ENCODE results near the gene HOXD4. TPM values are rescaled to one million over a fixed set of nuclear protein-coding genes. Genes with fewer than 3 reads are reported as not detected.

HOXD4 gene
- total and polyA plus RNA-seq, 3 experiments from 2014 or later, result not detected

DNA sequence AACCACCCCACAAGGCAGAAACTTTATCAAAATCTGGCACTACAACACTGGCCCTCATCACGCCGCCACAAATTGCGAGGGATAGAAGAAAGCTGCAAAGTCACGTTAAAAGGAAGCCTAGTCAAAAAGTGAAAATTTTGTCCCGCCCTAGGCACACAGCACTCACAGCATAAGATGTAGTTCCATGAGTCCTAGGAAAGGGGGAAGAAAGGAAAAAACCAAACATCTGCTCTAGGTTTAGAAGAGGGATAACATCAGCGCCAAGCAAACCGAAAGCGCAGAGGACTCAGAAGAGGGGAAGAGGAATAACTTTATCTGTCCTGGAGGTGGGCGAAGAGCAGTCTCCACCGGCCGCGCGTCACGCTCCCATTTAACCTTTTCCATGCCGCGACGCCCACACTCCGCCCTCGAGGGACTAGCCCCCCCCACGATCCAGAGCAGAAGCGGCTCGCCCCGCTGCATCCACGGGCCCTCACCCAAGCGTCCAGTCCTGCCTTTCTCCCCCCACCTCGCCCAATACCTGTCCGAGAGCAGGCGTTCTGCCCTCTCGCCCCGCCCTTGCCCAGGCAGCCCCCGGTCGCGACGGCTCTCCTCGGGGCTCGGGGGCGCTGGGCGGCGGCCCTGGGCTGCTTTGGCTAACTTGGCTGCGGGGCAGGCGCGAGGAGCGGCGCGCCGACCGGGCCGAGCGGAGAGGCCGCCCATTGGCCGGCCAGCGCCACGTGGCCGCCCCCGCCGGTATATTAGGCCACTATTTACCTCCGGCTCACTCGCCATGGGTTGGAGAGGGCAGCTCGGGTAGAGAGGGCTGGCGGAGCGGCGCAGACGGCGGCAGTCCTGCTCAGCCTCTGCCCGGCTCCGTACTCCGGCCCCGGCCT lies 36.8 kb downstream of the HOXD4 start, which contains the start of gene HOXD1:
HOXD1 (plus strand) TSS at position 770 of the 875 bp plus-strand sequence. CDS start 134 bp downstream, outside the sequence.
- peaks cover 56 to 79% of the 10 kb centered on the region in 2 donors for H3K27me3 Mint-ChIP-seq

DNA sequence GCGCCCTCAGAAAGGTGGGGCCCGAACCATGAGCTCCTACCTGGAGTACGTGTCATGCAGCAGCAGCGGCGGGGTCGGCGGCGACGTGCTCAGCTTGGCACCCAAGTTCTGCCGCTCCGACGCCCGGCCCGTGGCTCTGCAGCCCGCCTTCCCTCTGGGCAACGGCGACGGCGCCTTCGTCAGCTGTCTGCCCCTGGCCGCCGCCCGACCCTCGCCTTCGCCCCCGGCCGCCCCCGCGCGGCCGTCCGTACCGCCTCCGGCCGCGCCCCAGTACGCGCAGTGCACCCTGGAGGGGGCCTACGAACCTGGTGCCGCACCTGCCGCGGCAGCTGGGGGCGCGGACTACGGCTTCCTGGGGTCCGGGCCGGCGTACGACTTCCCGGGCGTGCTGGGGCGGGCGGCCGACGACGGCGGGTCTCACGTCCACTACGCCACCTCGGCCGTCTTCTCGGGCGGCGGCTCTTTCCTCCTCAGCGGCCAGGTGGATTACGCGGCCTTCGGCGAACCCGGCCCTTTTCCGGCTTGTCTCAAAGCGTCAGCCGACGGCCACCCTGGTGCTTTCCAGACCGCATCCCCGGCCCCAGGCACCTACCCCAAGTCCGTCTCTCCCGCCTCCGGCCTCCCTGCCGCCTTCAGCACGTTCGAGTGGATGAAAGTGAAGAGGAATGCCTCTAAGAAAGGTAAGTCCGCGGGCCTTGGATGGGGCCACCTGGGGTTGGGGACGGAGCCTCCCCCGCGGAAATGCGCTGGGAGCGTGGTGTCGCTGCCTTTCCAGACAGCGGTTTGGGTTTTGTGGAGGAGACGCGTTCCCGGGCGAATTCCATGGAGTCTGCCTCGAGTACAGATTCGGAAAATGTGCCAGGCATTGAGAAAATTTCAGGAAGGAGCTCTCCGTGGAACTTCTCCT lies 37.7 kb downstream of the HOXD4 start:
- H3K27ac ChIP-seq (ENCODE audit: low read depth, low read length), result no peak overlapping the region
- Mint-ChIP-seq H3K36me3 (peaks cover 0 to 3% (median 2%) of the 10 kb centered on the region in 3 donors), H3K27me3 (peaks cover 51 to 79% of the 10 kb centered on the region in 2 donors), H3K27ac (peak overlapping the region in 1 of 8 donors; percentile 29), H3K9me3 (peaks cover 0 to 13% (median 0%) of the 10 kb centered on the region in 5 donors), H3K4me3 (peak overlapping the region; percentile 55 to 86 (median 68)), H3K4me1 (peaks cover 16 to 21% (median 21%) of the 10 kb centered on the region in 3 donors)
- H3K4me3 ChIP-seq (ENCODE audit: low read length), result peak overlapping the region; percentile 2
- ChIA-PET CTCF (no interaction called here), POLR2A (no interaction called here)
- peaks cover 33% of the 10 kb centered on the region for H3K27me3 ChIP-seq (ENCODE audit: insufficient read depth, low read length, poor library complexity, severe bottlenecking)
- no peaks in the 10 kb centered on the region for H3K9me3 ChIP-seq (ENCODE audit: low read length)
- H3K36me3 ChIP-seq (ENCODE audit: insufficient read depth, low read length), result no peaks in the 10 kb centered on the region
- peaks cover 11% of the 10 kb centered on the region for H3K4me1 ChIP-seq (ENCODE audit: insufficient read depth, low read length)
- no peak for DNase-seq

More for the DNA sequence above, 36.8 kb downstream of the HOXD4 start, which contains the start of gene HOXD1:
- Histone ChIP-seq H3K36me3 (ENCODE audit: insufficient read depth, low read length) (no peaks in the 10 kb centered on the region), H3K4me1 (ENCODE audit: insufficient read depth, low read length) (peaks cover 11% of the 10 kb centered on the region), H3K9me3 (ENCODE audit: low read length) (no peaks in the 10 kb centered on the region), H3K27me3 (ENCODE audit: insufficient read depth, low read length, poor library complexity, severe bottlenecking) (peaks cover 27% of the 10 kb centered on the region), H3K27ac (ENCODE audit: low read depth, low read length) (no peak within 1 kb of the TSS), H3K4me3 (ENCODE audit: low read length) (peak within 1 kb of the TSS; percentile 57)
- POLR2A ChIA-PET, result no interaction called here
- CTCF ChIA-PET, result interaction anchor here (1.3 kb wide), 1 partner anchor 9 kb away, joined by 3 read pairs; no protein-coding TSS in a partner anchor
- Mint-ChIP-seq H3K4me1 (peaks cover 16 to 21% (median 21%) of the 10 kb centered on the region in 3 donors), H3K36me3 (peaks cover 0 to 3% (median 2%) of the 10 kb centered on the region in 3 donors), H3K9me3 (peaks cover 0 to 11% (median 0%) of the 10 kb centered on the region in 5 donors), H3K27ac (peak within 1 kb of the TSS in 3 of 8 donors; percentile 29 to 65 (median 55)), H3K4me3 (peak within 1 kb of the TSS; percentile 67 to 92 (median 88))
- no peak for DNase-seq

DNA sequence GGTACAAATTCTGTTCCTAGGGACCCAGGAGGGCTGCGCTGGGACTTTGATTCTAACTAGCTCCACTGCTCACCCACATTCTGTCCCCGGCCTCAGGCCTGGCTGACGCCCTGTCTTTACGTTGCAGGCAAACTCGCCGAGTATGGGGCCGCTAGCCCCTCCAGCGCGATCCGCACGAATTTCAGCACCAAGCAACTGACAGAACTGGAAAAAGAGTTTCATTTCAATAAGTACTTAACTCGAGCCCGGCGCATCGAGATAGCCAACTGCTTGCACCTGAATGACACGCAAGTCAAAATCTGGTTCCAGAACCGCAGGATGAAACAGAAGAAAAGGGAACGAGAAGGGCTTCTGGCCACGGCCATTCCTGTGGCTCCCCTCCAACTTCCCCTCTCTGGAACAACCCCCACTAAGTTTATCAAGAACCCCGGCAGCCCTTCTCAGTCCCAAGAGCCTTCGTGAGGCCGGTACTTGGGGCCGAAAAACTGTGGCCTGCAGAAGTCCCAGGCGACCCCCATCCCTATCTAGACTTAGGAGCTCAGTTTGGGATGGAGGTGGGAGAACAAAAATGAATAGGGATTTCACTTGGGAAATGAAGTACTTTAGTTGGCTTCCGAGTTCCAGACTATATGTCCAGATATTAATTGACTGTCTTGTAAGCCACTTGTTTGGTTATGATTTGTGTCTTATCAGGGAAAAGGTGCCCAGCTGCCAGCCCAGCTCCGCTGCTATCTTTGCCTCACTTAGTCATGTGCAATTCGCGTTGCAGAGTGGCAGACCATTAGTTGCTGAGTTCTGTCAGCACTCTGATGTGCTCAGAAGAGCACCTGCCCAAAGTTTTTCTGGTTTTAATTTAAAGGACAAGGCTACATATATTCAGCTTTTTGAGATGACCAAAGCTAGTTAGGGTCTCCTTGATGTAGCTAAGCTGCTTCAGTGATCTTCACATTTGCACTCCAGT lies 38.6 kb downstream of the HOXD4 start:
- H3K27ac ChIP-seq (ENCODE audit: low read depth, low read length), result no peak overlapping the region
- Mint-ChIP-seq H3K27me3 (peaks cover 58 to 79% of the 10 kb centered on the region in 2 donors), H3K4me1 (peaks cover 16 to 21% (median 21%) of the 10 kb centered on the region in 3 donors), H3K27ac (no peak overlapping the region), H3K9me3 (peaks cover 0 to 12% (median 0%) of the 10 kb centered on the region in 5 donors), H3K36me3 (peaks cover 0 to 3% (median 2%) of the 10 kb centered on the region in 3 donors), H3K4me3 (peak overlapping the region; percentile 59 to 86 (median 68))
- H3K4me3 ChIP-seq (ENCODE audit: low read length), result peak overlapping the region; percentile 2
- H3K9me3 ChIP-seq (ENCODE audit: low read length), result no peaks in the 10 kb centered on the region
- peaks cover 33% of the 10 kb centered on the region for H3K27me3 ChIP-seq (ENCODE audit: insufficient read depth, low read length, poor library complexity, severe bottlenecking)
- no peak for DNase-seq
- CTCF ChIA-PET, result no interaction called here
- H3K36me3 ChIP-seq (ENCODE audit: insufficient read depth, low read length), result no peaks in the 10 kb centered on the region
- H3K4me1 ChIP-seq (ENCODE audit: insufficient read depth, low read length), result peaks cover 11% of the 10 kb centered on the region
- POLR2A ChIA-PET, result no interaction called here

DNA sequence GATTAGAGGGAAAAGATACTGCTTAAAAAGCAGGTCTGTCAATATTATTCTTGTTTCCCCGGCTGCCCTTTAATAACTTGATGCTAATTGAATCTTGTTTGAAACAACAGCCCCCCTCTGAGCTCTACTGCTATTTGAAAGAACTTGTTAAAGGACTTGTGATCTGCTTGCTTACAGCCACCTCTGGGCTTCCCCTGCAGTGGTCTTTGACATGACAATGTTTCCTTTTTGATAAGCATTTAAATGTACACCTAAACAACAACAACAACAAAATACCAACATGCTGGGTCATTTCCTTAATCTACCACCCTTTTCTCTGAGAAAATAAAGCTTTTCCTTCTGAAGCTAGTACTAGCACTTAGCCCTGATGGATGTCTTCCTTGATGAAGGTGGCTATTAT lies 41.0 kb downstream of the HOXD4 start:
- ChIA-PET POLR2A (no interaction called here), CTCF (no interaction called here)
- Mint-ChIP-seq H3K4me1 (peaks cover 14 to 19% (median 18%) of the 10 kb centered on the region in 3 donors), H3K9me3 (peaks cover 0 to 9% (median 0%) of the 10 kb centered on the region in 5 donors), H3K4me3 (peak overlapping the region in 1 of 7 donors; percentile 20), H3K27ac (no peak overlapping the region), H3K36me3 (peaks cover 0 to 2% (median 0%) of the 10 kb centered on the region in 3 donors), H3K27me3 (peaks cover 57 to 78% of the 10 kb centered on the region in 2 donors)
- Histone ChIP-seq H3K36me3 (ENCODE audit: insufficient read depth, low read length) (no peaks in the 10 kb centered on the region), H3K27me3 (ENCODE audit: insufficient read depth, low read length, poor library complexity, severe bottlenecking) (peaks cover 36% of the 10 kb centered on the region), H3K4me1 (ENCODE audit: insufficient read depth, low read length) (peaks cover 11% of the 10 kb centered on the region), H3K9me3 (ENCODE audit: low read length) (no peaks in the 10 kb centered on the region), H3K27ac (ENCODE audit: low read depth, low read length) (no peak overlapping the region), H3K4me3 (ENCODE audit: low read length) (no peak overlapping the region)
- no peak for DNase-seq

DNA sequence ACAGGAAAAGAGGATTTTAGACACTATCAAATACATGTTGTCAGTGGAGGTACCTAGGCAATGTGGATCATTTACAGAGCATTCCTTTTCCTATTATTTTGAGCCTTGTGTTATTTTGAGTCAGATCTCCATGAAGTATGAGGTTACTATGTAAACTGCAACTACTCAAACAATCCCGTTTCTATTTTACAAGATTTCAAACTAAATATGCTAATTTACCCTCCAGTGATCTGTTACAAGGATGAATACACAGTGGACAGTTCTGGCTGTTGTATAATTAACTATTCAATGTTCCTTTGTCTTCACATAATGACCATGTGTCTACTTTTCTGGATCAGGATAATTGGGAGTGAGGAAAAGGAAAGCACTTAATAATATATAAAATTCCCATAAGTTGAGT lies 41.7 kb downstream of the HOXD4 start:
- Histone ChIP-seq H3K4me3 (ENCODE audit: low read length) (no peak overlapping the region), H3K27ac (ENCODE audit: low read depth, low read length) (no peak overlapping the region), H3K36me3 (ENCODE audit: insufficient read depth, low read length) (no peaks in the 10 kb centered on the region), H3K4me1 (ENCODE audit: insufficient read depth, low read length) (peaks cover 5% of the 10 kb centered on the region), H3K27me3 (ENCODE audit: insufficient read depth, low read length, poor library complexity, severe bottlenecking) (peaks cover 36% of the 10 kb centered on the region), H3K9me3 (ENCODE audit: low read length) (no peaks in the 10 kb centered on the region)
- Mint-ChIP-seq H3K36me3 (no peaks in the 10 kb centered on the region), H3K9me3 (peaks cover 0 to 9% (median 0%) of the 10 kb centered on the region in 5 donors), H3K4me1 (peaks cover 7 to 12% (median 11%) of the 10 kb centered on the region in 3 donors), H3K27me3 (peaks cover 55 to 77% of the 10 kb centered on the region in 2 donors), H3K27ac (no peak overlapping the region), H3K4me3 (no peak overlapping the region)
- no peak for DNase-seq
- ChIA-PET CTCF (no interaction called here), POLR2A (no interaction called here)

DNA sequence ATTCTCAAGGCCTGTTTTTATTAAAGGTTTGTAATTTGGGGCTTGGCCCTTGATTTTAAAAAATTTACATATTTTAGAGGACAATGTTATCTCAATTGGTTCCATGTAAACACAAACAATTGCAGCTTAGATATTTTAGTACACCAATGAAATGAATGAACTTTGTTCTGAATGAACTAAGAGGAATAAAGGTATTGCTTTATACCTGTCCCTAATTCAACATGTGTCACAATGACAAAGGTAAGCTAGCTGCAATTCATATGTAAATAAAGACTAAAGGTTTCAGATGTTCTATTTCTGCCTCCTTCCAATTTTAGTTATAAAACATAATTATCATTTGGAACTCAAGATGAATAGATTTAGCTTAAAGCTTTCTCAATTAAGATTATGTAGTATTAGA lies 48.6 kb downstream of the HOXD4 start:
- peaks cover 0 to 4% (median 1%) of the 10 kb centered on the region in 5 donors for H3K9me3 Mint-ChIP-seq
- H3K27me3 Mint-ChIP-seq, result peaks cover 23 to 53% of the 10 kb centered on the region in 2 donors
- H3K27ac Mint-ChIP-seq, result no peak overlapping the region
- DNase-seq, result no peak
- Histone ChIP-seq H3K36me3 (ENCODE audit: insufficient read depth, low read length) (no peaks in the 10 kb centered on the region), H3K27ac (ENCODE audit: low read depth, low read length) (no peak overlapping the region), H3K9me3 (ENCODE audit: low read length) (no peaks in the 10 kb centered on the region), H3K4me3 (ENCODE audit: low read length) (no peak overlapping the region), H3K4me1 (ENCODE audit: insufficient read depth, low read length) (no peaks in the 10 kb centered on the region), H3K27me3 (ENCODE audit: insufficient read depth, low read length, poor library complexity, severe bottlenecking) (peaks cover 9% of the 10 kb centered on the region)
- no peaks in the 10 kb centered on the region for H3K4me1 Mint-ChIP-seq
- no peaks in the 10 kb centered on the region for H3K36me3 Mint-ChIP-seq
- CTCF ChIA-PET, result no interaction called here
- POLR2A ChIA-PET, result no interaction called here
- H3K4me3 Mint-ChIP-seq, result no peak overlapping the region

DNA sequence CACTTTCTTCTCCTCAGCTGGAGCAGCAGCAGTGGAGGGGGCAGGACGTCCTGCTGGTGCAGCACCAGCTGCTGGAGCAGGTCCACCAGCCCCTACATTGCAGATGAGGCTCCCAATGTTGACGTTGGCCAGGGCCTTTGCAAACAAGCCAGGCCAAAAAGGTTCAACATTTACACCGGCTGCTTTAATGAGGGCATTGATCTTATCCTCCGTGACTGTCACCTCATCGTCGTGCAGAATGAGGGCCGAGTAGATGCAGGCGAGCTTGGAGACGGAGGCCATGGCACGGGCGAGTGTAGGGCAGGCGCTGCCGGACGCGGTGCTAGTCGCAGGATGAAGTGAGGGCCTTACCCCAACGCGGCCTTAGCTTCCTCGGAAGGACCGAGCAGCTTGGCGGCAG lies 49.6 kb downstream of the HOXD4 start:
- H3K36me3 ChIP-seq (ENCODE audit: insufficient read depth, low read length), result no peaks in the 10 kb centered on the region
- Mint-ChIP-seq H3K4me1 (no peaks in the 10 kb centered on the region), H3K36me3 (no peaks in the 10 kb centered on the region), H3K9me3 (peaks cover 0 to 6% (median 4%) of the 10 kb centered on the region in 5 donors), H3K27me3 (peaks cover 18 to 43% of the 10 kb centered on the region in 2 donors), H3K27ac (no peak overlapping the region), H3K4me3 (no peak overlapping the region)
- H3K9me3 ChIP-seq (ENCODE audit: low read length), result no peaks in the 10 kb centered on the region
- peaks cover 9% of the 10 kb centered on the region for H3K27me3 ChIP-seq (ENCODE audit: insufficient read depth, low read length, poor library complexity, severe bottlenecking)
- CTCF ChIA-PET, result no interaction called here
- H3K27ac ChIP-seq (ENCODE audit: low read depth, low read length), result no peak overlapping the region
- no peak for DNase-seq
- POLR2A ChIA-PET, result no interaction called here
- H3K4me3 ChIP-seq (ENCODE audit: low read length), result no peak overlapping the region
- H3K4me1 ChIP-seq (ENCODE audit: insufficient read depth, low read length), result no peaks in the 10 kb centered on the region
